Measurements from ENCODE around the gene ATG101. TPM values are rescaled to one million over a fixed set of nuclear protein-coding genes. Genes with fewer than 3 reads are reported as not detected.

Gene ATG101
- total and polyA plus RNA-seq, 2 of the 13 experiments (the other 11 are each of a cell fraction or from before 2014, with no cell fraction given): 58.2 to 67.7 TPM

- TF ChIP-seq ZBTB7A (CRISPR knock-in tag; IDR thresholded peaks at IDR 0.05): no peak
- TF ChIP-seq RARA (CRISPR knock-in tag; IDR thresholded peaks at IDR 0.05): peak; percentile 30; the same call in 1 of the 2 replicates
- TF ChIP-seq GPN1 (CRISPR knock-in tag; IDR thresholded peaks at IDR 0.05; ENCODE audit: borderline replicate concordance): no peak
- no peak for TF ChIP-seq GATAD2A (CRISPR knock-in tag; IDR thresholded peaks at IDR 0.05)
- TF ChIP-seq NCOA1 (CRISPR knock-in tag; IDR thresholded peaks at IDR 0.05): no peak
- TF ChIP-seq MIER3 (CRISPR knock-in tag; IDR thresholded peaks at IDR 0.05; ENCODE audit: borderline replicate concordance): no peak
- no peak for TF ChIP-seq TCF12 (IDR thresholded peaks at IDR 0.05)
- peak; percentile 17; the same call in 1 of the 2 replicates for TF ChIP-seq TCF12 (CRISPR knock-in tag; IDR thresholded peaks at IDR 0.05)
- TF ChIP-seq HMGXB4 (CRISPR knock-in tag; IDR thresholded peaks at IDR 0.05; ENCODE audit: borderline replicate concordance in 1 of 2, low read depth in 1 of 2): peak; percentile 27 to 69; a peak in 3 of 4 replicates
- TF ChIP-seq NKX3-1 (CRISPR knock-in tag; IDR thresholded peaks at IDR 0.05): no peak; the same call in 1 of the 2 replicates
- no peak for TF ChIP-seq TP53 (CRISPR knock-in tag; conservative IDR thresholded peaks at IDR 0.05)
- TF ChIP-seq WIZ (CRISPR knock-in tag; IDR thresholded peaks at IDR 0.05): no peak; the same call in 1 of the 2 replicates
- TF ChIP-seq KLF12 (CRISPR knock-in tag; IDR thresholded peaks at IDR 0.05; ENCODE audit: borderline replicate concordance): peak; percentile 21; the same call in 1 of the 2 replicates
- TF ChIP-seq MTA1 (CRISPR knock-in tag; IDR thresholded peaks at IDR 0.05; ENCODE audit: borderline replicate concordance): peak; percentile 46; the same call in 1 of the 2 replicates
- TF ChIP-seq ZNF382 (CRISPR knock-in tag; IDR thresholded peaks at IDR 0.05; ENCODE audit: borderline replicate concordance): no peak
- TF ChIP-seq NFYB (CRISPR knock-in tag; IDR thresholded peaks at IDR 0.05): peak; percentile 35; the same call in 1 of the 2 replicates
- TF ChIP-seq UBTF (CRISPR knock-in tag; IDR thresholded peaks at IDR 0.05): peak; percentile 84
- no peak for TF ChIP-seq ZSCAN30 (CRISPR knock-in tag; IDR thresholded peaks at IDR 0.05)
- TF ChIP-seq HMG20A (CRISPR knock-in tag; IDR thresholded peaks at IDR 0.05; ENCODE audit: borderline replicate concordance): no peak
- TF ChIP-seq ZC3H13 (CRISPR knock-in tag; IDR thresholded peaks at IDR 0.05): no peak
- TF ChIP-seq ZMYM3 (CRISPR knock-in tag; IDR thresholded peaks at IDR 0.05): no peak
- TF ChIP-seq ARHGAP35 (CRISPR knock-in tag; IDR thresholded peaks at IDR 0.05; ENCODE audit: borderline replicate concordance): no peak
- no peak for TF ChIP-seq EZH2 (conservative IDR thresholded peaks at IDR 0.05; ENCODE audit: low read depth, low read length)
- 0 out of 2 replicates have a peak, but pooled peaks have one; percentile 62 for TF ChIP-seq ZNF616 (CRISPR knock-in tag; IDR thresholded peaks at IDR 0.05; ENCODE audit: low read depth)
- no peak for TF ChIP-seq PLRG1 (conservative IDR thresholded peaks at IDR 0.05)
- TF ChIP-seq ZNF350 (CRISPR knock-in tag; IDR thresholded peaks at IDR 0.05; ENCODE audit: borderline replicate concordance, low read depth): 0 out of 2 replicates have a peak, but pooled peaks have one; percentile 17
- no peak for TF ChIP-seq CREBL2 (CRISPR knock-in tag; IDR thresholded peaks at IDR 0.05; ENCODE audit: borderline replicate concordance)
Observed at GRCh38 chr12:52050758-52051541, 18.8 kb upstream of the ATG101 start, which contains the start of gene NR4A1 (continued).

Data from HepG2 (cell line).